Measurements from ENCODE around the gene TMC1.

The TMC1 gene

GRCh38 chr9:72622186-72622585 lies 100.8 kb downstream of the TMC1 start:
- DNase-seq: no peak

GRCh38 chr9:72623156-72623555 lies 101.7 kb downstream of the TMC1 start:
- no peak for DNase-seq

GRCh38 chr9:72627147-72627546 lies 105.7 kb downstream of the TMC1 start:
- no peak for DNase-seq

- DNase-seq: no peak
Observed at GRCh38 chr9:72627956-72628540, 106.6 kb downstream of the TMC1 start.

DNA sequence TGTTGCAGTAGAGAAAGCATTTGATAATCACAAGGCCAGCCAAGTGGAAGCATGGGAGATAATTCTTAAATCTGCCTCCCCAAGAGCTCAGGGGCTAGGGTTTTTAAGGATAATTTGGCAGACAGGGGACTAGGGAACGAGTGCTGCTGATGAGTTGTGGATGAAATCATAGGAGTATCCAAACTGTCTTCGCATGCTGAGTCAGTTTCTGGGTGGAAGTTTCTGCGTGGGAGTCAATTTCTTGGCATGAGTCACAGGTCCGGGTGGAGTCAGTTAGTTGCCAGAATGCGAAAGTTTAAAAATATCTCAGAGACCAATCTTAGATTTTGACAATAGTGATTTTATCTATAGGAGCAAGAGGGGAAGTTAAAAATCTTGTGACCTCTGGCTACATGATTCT lies 112.6 kb downstream of the TMC1 start:
- no peak for DNase-seq

DNA sequence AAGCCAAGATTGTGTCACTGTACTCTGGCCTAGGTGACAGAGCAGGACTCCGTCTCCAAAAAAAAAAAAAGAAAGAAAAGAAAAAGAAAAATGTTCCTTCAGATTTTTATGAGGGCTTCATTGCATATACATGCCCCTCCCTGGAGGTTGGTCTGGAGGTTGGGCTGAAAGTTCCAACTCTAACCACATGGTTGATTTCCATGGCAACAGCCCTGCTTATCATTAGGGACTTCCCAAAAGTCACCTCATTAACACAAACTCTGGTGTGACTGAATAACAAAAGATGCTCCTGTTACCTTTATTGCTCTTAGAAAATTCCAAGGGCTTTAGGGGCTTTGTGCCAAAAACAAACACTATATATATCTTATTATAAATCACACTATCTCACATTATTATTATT lies 113.8 kb downstream of the TMC1 start:
- no peak for DNase-seq

DNA sequence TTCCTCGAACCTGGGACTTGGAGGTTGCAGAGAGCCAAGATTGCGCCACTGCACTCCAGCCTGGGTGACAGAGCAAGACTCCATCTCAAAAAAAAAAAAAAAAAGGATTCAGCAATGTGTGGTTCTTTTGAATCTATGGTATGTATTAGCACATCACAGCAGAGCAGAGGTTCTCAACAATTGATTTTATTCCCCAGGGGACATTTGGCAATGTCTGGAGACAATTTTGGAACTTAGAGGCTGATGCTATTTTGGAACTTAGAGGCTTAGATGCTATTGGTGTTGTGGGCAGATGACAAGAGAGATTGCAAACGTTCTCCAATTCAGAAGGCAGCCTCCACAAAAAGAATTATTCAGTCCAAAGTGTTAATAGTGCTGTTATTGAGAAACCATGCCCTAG lies 115.2 kb downstream of the TMC1 start:
- no peak for DNase-seq

GRCh38 chr9:72643651-72644050 lies 122.2 kb downstream of the TMC1 start:
- no peak for DNase-seq

GRCh38 chr9:72646061-72646460 lies 124.7 kb downstream of the TMC1 start:
- no peak for DNase-seq

DNA sequence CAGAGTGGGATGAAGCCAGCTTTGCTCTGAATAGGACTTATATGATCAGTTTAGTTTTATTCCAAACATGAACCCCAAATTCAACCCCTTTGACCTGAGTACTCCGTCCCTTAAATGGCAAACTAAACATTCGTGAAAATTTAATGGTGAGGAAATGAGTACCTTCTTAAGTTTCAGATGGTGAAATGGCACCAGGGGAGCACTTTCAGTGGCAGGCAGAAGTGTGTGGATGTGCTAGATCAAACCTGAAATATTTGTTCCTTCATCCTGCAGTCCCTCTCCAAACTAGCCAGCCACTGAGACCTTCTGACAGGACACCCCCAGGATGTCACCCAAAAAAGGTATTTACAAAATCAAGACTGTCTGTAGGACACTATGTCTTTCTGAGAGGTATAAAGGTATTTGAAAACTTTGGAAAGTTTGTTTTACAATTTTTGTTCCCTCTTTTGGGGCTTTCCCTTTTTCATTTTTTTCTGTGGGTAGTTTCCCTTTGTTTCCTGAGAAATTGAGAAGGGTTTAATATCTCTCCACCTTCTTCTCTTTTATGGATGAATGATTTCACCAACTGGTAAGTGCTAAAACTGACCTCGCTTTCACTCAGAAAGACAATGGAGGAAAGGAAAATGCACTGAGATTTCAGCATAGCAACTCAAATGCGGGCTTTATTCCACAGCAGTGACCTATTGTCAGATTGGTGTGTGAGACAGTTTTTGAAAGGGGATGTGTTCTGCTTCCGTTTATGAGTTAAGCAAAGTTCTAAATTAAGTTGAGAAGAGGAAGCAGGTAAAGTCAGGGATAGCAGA lies 127.1 kb downstream of the TMC1 start:
- no peak for DNase-seq

GRCh38 chr9:72649127-72649442 lies 127.7 kb downstream of the TMC1 start:
- DNase-seq: no peak

DNA sequence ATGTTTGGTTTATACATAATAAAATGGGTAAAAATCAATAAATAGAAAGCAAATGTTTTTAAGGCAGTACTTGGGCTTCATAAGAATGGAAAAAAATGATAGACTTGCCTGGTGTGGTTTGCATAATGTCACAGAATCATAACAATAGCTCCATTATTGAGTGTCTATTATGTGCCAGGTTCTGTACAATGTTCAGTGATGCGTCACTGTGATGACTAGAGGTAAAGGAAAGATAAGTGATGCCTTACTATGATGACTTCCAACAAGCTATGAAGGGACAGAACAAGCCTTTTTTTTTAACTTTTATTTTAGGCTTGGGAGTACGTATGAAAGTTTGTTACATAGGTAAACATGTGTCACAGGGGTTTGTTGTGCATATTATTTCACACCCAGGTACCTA lies 128.8 kb downstream of the TMC1 start:
- DNase-seq: no peak

- no peak for DNase-seq
Observed at GRCh38 chr9:72656021-72656420, 134.6 kb downstream of the TMC1 start.

- DNase-seq: no peak
Observed at GRCh38 chr9:72657023-72657422, 135.6 kb downstream of the TMC1 start.

DNA sequence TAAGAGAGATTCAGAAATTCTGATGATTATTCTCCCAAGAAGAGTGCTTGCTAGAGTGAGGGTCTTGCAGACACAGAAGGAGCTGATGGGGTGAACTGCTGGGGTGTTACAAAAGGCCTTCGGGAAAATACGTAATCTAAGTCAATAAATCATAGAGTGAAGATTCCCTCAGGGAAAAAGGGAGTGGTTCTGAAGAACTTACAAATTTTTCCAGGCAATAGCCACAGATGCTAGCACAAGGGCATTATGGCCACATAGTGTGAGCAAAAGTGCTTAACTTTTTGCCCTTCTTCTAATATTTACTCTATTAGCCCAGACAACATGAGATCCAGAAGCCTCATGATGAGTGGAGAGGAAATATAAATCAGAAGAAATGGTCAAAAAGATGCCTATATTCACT lies 137.3 kb downstream of the TMC1 start:
- DNase-seq: no peak

DNA sequence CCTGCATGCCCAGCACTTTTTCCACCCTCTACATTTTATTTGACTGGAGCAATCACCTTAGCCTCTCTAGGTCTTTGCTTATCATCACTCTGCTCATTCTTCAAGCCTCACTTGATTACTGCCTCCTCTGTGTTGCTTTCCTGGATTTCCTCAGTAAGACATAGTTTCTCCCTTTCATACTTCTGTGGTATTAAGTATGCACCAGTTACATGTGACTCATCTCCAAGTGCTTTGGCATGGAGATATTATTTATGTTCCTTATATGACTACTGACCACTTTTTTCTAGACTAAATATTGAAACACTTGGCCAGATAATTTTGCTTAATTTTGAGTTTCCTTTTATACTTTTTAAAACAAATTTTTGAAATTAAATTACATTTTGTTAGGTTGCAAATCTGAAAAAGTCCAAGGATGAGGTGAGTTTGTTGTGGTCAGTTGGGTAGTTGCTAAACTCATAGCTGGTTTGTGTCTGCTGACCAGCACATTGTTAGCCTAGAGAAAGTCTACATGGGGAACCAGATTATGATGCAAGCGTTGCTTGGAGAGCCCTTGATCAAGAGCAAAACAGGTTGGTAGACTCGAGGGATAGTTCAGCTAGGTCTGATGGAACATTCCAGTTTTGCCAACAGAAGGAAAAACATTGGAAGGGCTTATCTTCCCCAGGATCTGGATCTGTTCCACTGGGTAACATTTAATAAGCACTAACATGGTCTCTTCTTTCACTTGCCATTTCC lies 140.2 kb downstream of the TMC1 start:
- no peak for DNase-seq

DNA sequence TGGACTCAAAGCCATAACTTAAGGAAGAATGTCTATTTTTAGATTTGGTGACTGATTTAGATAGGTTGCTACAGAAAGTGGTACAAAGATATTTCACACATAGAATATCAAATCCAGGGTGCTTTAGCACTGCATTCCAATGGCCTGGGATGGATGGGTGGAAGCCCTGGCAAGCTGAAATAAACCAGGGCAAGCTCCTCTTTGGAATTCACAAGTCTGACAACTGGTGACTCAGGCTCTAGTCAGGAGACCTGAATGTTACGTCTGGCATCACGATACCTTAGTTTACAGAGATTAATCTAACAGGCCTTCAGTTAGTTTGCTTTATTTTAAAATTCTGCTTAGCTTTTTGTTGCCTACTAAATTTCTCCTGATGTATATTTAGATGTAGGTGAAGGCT lies 144.0 kb downstream of the TMC1 start:
- DNase-seq: no peak

DNA sequence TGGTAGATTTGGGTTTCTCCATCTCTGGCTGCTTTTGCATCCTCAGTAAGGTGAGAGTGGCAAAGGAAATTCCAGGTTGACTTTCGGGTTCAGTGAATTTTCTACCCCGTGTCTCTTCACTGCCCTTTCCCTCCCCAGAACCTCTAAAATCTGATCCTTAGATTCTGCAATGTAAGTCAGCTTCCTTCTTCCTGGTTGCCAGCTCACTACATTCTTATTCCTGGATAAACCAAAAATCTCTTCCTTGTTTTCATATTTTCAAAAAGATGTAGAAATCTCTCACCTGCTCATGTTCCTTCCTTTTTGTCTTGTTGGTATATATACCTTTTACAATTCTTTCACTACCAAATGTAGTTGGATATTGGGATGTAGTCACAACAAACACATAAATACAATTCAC lies 145.8 kb downstream of the TMC1 start:
- no peak for DNase-seq

- no peak for DNase-seq
Observed at GRCh38 chr9:72674961-72675360, 153.6 kb downstream of the TMC1 start.

- DNase-seq: no peak
Observed at GRCh38 chr9:72675586-72675985, 154.2 kb downstream of the TMC1 start.

- no peak for DNase-seq
Observed at GRCh38 chr9:72680593-72681282, 159.3 kb downstream of the TMC1 start.

DNA sequence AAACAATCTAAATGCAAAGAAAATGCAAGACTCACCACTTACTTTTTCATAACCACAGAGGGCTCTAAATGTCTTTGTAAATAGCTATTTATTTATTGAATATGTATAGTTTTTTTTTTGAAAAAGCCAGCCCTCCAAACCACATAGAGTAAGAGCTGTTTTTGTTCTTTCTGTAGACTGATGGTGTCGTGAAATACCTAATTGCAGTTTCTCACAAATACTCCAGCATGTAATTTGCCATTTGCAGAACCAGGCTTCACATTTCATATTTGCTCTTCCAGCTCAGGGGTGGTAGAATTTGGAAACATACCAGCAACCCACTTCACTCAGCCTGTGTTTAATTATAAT lies 159.8 kb downstream of the TMC1 start:
- no peak for DNase-seq

- DNase-seq: no peak
Observed at GRCh38 chr9:72684615-72685014, 163.2 kb downstream of the TMC1 start.

DNA sequence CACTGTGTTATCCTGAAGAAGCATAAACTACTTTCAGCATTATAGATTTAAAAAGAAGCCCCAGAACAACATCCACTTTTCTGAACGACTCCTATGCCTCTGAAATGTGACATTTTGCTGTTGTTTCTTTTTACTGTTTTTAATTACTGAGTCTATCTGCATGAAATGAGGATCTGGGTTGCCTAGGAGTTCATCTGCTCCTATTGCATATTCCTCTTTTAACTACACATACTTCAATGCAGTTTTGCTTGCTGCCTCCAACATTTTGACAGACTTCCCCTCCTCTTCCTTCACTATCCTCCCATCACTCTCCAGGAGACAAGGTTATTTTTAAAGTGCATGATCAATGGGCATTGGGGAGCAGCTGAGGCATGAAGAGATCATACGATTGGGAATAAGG lies 164.5 kb downstream of the TMC1 start:
- no peak for DNase-seq
